HL-60/S4 treated with phorbol 12-myristate 13-acetate at 8.2 ng/mL for 4 days and 3 days (cell line): ENCODE measurements around the gene FANCD2.
"Not testable (repeated sequence)": the region's sequence is repeated elsewhere in the genome, so short reads cannot be mapped to it uniquely, and the experiment has no call there.

Experiments
- in situ Hi-C: fragments of 300-500 bp; cut with MboI; formaldehyde crosslinking; loops from 2 replicates; pipeline ENCODE4 v1.15.0; 2022; ENCODE audit warnings: low sequenced_read_pairs

The FANCD2 gene

GRCh38 chr3:10026084-10026890 lies at the start of gene FANCD2:
TSS of gene FANCD2 (plus strand) at chr3:10026437. CDS start at chr3:10028658, 2,221 bp downstream.
- in situ Hi-C loops: no loop called here

GRCh38 chr3:9976721-9977709 lies 49.2 kb upstream of the FANCD2 start:
- in situ Hi-C loops: no loop called here

- in situ Hi-C loops: no loop called here
Measured at GRCh38 chr3:9978710-9979305, 47.4 kb upstream of the FANCD2 start.

GRCh38 chr3:9980251-9980650 lies 46.0 kb upstream of the FANCD2 start:
- in situ Hi-C loops: no loop called here

- in situ Hi-C loops: no loop called here
Measured at GRCh38 chr3:9986230-9986725, 40.0 kb upstream of the FANCD2 start.

DNA sequence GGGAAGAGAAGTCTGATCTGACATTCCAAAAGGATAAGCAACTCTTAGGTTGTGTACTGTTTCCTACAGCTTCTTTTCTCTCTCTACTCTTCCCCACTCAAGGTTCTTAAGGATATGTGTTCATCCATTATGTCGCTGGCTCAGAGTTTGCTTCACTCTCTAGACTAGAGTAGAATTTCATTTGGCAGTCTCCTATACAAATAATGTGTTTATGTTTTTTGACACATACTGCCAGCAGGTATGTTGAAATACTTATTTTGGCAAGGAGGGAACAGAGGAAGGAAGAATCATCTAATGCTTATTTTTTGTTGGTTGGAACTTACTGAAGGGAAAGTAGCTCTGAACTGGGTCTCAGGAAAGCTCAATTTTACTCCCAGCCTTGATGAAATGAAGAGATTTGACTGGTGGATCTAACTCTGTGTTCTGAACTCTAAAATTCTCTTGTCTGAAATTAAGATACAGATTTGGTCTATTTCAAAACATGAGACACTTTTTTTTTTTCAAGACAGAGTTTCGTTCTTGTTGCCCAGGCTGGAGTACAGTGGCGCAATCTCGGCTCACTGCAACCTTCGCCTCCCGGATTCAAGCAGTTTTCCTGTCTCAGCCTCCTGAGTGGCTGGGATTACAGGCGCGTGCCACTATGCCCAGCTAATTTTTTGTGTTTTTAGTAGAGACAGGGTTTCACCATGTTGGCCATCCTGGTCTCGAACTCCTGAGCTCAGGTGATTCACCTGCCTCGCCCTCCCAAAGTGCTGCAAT lies 32.0 kb upstream of the FANCD2 start:
- in situ Hi-C loops: no loop called here

DNA sequence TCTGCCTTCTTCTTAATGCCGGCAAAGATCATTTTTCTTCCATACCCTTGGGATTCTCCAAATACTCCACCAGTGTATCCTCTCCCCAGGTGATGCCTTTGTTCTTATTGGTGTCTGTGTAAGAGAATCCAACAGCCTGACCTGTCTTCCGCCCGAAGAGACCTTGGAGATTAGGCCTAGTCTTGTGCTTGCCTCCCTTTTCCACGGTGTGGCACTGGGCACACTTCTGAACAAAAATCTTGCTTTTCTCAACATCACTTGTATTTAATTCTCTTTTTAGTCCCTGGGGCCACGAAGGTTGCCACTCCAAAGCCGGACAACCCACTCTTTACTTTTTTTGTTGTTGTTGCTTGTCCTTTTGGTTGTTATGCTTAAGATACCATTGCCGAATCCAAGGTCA lies 25.6 kb upstream of the FANCD2 start:
- in situ Hi-C loops: no loop called here

DNA sequence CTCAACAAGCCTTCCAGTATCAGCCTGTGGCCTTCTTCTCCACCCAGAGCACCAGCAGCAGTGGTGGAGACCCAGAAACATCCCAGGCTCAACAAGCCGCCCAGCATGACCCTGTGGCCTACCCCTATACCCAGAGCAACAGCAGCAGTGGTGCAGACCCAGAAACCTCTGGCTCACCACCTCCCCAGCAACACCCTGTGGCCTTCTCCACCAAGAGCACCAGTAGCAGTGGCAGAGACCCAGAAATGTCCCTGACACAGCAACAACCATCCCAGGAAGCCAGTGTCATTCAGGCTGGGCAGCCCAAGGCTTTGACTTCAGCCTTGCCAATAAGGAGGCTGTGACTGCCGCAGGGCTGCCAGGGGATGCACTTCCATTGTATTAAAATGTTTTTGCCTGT lies 23.3 kb upstream of the FANCD2 start:
- in situ Hi-C loops: no loop called here

GRCh38 chr3:10004506-10004905 lies 21.7 kb upstream of the FANCD2 start:
- in situ Hi-C loops: no loop called here

GRCh38 chr3:10004960-10005564 lies 21.2 kb upstream of the FANCD2 start:
- in situ Hi-C loops: no loop called here

DNA sequence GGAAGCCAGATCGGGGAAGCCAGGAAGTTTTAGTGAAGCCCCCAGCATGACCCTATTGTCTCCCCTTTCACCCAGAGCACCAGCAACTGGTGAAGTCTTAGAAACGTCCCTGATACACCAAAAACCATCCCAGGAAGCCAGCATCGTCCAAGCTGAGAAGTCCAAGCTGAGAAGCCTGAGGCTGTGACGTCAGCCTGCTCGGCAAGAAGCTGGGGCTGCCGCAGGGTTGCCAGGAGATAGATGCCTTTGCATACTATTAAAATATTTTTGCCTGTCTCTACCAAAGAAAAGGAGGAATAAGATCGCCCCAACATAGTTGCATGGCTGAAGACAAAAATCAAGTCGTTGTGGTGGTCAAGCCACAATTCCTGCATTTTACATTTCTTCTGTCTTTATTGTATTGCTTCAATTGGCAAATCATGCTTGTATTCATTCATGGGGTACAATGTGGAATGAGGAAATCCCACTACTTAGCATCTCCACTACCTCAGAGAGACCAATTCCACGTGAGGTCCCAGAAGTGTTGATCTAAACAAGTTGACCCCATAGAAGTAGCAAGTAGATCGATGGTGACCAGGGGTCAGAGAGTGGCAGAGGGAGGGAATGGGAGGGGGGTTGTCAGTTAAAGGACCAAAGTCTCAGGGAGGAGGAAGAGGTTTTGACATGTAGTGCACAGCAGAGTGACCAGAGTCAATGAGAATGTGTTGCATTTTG lies 20.0 kb upstream of the FANCD2 start:
- in situ Hi-C loops: no loop called here

- in situ Hi-C loops: no loop called here
Measured at GRCh38 chr3:10006762-10007090, 19.5 kb upstream of the FANCD2 start.

DNA sequence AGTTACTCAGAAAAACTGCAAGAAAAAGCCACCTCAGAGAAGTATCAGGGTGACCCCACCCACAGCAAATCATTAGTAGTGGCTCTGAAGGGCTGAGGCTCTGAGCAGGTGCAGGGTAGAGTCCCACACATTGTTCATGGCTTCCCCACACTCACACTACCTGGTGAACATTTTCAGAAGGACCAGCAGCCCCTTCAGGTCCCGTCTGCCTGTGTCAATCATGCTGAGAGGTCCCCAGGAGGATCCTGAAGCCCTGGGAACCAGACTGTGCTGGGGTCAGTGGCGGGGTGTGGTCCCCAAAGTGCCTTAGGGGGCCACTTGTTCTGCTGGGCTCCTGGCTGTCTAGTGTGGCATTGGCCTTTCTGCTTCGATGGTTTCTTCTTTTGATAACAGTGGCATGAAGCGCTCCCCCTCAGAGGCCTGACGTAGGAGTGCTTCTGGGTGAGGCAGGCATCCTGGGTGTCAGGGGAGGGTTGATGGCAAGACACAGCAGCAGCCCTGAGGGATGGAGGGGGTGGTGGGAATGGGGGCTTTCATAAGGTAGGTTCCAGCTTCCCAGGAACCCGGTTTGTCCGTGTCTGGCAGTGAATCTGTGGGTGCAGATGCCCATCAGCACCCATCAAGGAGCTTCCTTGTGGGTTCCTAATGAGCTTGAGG lies 19.0 kb upstream of the FANCD2 start:
- in situ Hi-C loops: no loop called here

DNA sequence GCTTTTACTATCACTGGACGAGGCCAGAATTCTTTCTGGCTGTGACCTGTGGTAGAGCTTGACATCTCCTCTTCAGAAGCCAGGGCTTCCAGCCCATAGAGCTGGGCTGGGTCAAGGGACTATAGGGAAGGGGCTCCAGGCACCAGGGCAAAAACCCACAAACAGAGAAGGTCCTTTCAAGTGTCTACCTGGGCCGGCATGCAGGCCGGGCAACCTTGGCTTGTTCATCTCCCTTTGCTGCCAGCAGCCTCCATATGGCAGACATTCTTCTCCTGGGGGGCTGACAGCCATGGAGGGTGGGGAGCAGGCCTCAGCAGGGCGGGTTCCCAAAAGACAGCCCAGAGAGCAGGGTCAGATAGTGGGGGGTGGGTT lies 18.0 kb upstream of the FANCD2 start:
- in situ Hi-C loops: not testable (repeated sequence)

DNA sequence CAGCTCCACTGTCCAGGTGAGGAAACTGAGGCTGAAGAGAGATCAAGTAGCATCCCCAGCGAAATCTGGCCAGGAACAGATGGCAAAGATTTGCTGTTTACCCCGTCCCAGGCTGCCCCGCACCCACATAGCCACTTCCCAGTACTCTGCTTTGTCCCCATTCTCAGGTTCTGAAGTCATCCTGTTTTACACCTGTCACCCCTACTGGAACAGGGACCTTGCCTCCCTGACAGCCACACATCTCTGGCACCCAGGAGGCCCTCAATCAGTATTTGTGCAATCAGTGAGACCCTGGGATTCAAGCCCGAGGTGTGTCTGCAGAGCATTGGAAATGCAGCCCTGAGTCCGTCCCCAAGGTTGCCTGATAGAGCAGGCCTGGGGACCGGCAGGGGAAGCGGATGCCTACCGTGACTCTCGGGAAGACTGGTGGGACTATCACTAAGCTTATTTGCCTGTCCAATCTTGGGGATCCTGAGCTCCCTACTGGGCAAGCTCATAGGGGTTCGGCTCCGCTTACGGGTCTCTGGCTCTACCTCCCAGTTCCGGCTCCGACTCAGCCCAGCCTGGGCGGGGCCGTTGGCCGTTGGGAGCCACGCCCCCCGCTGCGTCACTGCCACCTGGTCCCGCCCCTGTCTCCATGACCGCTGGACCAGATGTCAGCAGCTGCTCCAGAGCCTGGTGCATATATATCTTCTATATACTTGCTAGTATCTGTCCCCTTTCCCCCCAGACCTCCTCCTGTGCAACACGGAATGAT lies 17.5 kb upstream of the FANCD2 start:
- in situ Hi-C loops: no loop called here

DNA sequence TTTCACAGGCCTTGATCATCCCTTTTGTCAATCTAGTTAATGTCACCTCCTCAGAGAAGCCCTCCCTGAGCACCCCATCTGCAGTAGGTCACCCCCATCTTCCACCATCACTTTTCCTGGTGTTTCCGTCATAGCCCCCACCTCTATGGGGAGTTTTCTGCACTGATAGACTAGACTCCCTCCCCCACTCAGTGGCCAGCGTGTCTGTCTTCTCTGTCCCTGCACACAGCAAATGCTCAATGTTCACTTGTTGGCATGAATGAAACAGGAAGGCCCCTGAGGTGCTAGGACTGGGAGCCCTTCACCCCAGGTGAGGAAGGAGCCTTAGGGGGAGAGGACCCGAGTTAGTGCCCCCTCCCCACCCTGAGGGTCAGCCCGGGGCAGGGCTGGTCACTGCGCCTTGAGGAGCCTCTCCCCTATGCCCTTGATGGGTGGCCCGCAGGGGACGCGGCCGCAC lies 15.8 kb upstream of the FANCD2 start:
- in situ Hi-C loops: no loop called here

GRCh38 chr3:10010878-10011465 lies 15.3 kb upstream of the FANCD2 start:
- in situ Hi-C loops: no loop called here

- in situ Hi-C loops: no loop called here
Measured at GRCh38 chr3:10011631-10012030, 14.6 kb upstream of the FANCD2 start.
